DOHH2 (cell line): ENCODE results near the gene MTM1.

Source experiments
- H3F3A ChIP-seq: fragments of 200-600 bp; sonication (generic), shearing (Covaris generic); 2 replicates; pipeline ENCODE4 v1.6.0; 2016; ENCODE audit warnings: antibody characterized with exemption, mild to moderate bottlenecking; ENCODE audit not compliant: control insufficient read depth, insufficient read depth
- H3K27ac ChIP-seq: fragments of 200-600 bp; sonication (generic); 2 replicates; pipeline ENCODE4 v1.5.1; 2014; ENCODE audit warnings: low read depth, mild to moderate bottlenecking, low read length, moderate library complexity
- H3K27me3 ChIP-seq: fragments of 200-600 bp; sonication (generic); 2 replicates; pipeline ENCODE4 v1.6.1; 2014; ENCODE audit warnings: mild to moderate bottlenecking, low read length, mixed read lengths; ENCODE audit not compliant: control insufficient read depth
- H3K36me3 ChIP-seq: fragments of 200-600 bp; sonication (generic); 2 replicates; pipeline ENCODE4 v1.6.1; 2014; ENCODE audit warnings: mild to moderate bottlenecking, low read length, moderate library complexity, mixed read lengths; ENCODE audit not compliant: control insufficient read depth
- H3K4me1 ChIP-seq: fragments of 200-600 bp; sonication (generic); 2 replicates; pipeline ENCODE4 v1.6.1; 2014; ENCODE audit warnings: mild to moderate bottlenecking, low read length, mixed read lengths; ENCODE audit not compliant: control insufficient read depth
- H3K4me2 ChIP-seq: fragments of 200-600 bp; sonication (generic); 2 replicates; pipeline ENCODE4 v1.6.0; 2014; ENCODE audit warnings: mild to moderate bottlenecking, low read length, moderate library complexity
- H3K4me3 ChIP-seq: fragments of 200-600 bp; sonication (generic); 2 replicates; pipeline ENCODE4 v1.5.1; 2014; ENCODE audit warnings: mild to moderate bottlenecking, low read length, mixed read lengths
- H3K79me2 ChIP-seq: fragments of 200-600 bp; sonication (generic); 2 replicates; pipeline ENCODE4 v1.6.1; 2014; ENCODE audit warnings: mild to moderate bottlenecking, low read length, mixed read lengths; ENCODE audit not compliant: control insufficient read depth
- H3K9me2 ChIP-seq: fragments of 200-600 bp; sonication (generic); replicated peaks from 2 replicates; pipeline ENCODE4 v1.6.1; 2014; ENCODE audit warnings: mild to moderate bottlenecking, low read length, mixed read lengths; ENCODE audit not compliant: control insufficient read depth
- H3K9me3 ChIP-seq: fragments of 200-600 bp; sonication (generic); 2 replicates; pipeline ENCODE4 v1.6.1; 2014; ENCODE audit warnings: antibody characterized with exemption, low read length, mixed read lengths; ENCODE audit not compliant: control insufficient read depth, insufficient read depth
- H4K20me1 ChIP-seq: fragments of 200-600 bp; sonication (generic); 2 replicates; pipeline ENCODE4 v1.6.0; 2014; ENCODE audit warnings: low read depth, mild to moderate bottlenecking, antibody characterized with exemption, low read length, moderate library complexity; ENCODE audit not compliant: control insufficient read depth, insufficient read depth
- CTCF ChIP-seq: fragments of 200-600 bp; sonication (generic); IDR thresholded peaks from one replicate; pipeline ENCODE4 v1.5.1; 2014; ENCODE audit warnings: antibody characterized with exemption, mild to moderate bottlenecking, low read depth, low read length; ENCODE audit not compliant: poor library complexity, severe bottlenecking
- EZH2phosphoT487 ChIP-seq: fragments of 200-600 bp; sonication (generic); IDR thresholded peaks from 2 replicates; pipeline ENCODE4 v1.6.1; 2017; ENCODE audit warnings: borderline replicate concordance, mild to moderate bottlenecking, antibody characterized with exemption, low read length, moderate library complexity, mixed read lengths

MTM1 gene

GRCh38 chrX:150605603-150606002 is 37.2 kb downstream of the MTM1 start:
- Histone ChIP-seq H3F3A (no peaks in the 10 kb centered on the region), H3K4me3 (no peak overlapping the region), H3K9me2 (no peaks in the 10 kb centered on the region), H3K9me3 (no peaks in the 10 kb centered on the region), H3K27ac (no peak overlapping the region), H3K36me3 (no peaks in the 10 kb centered on the region), H3K27me3 (no peaks in the 10 kb centered on the region), H3K79me2 (no peaks in the 10 kb centered on the region), H3K4me2 (no peak overlapping the region), H4K20me1 (no peaks in the 10 kb centered on the region), H3K4me1 (no peaks in the 10 kb centered on the region)
- no peak for TF ChIP-seq EZH2phosphoT487
- TF ChIP-seq CTCF = no peak

GRCh38 chrX:150607201-150607600 is 38.8 kb downstream of the MTM1 start:
- H3K4me3 ChIP-seq = no peak overlapping the region
- no peaks in the 10 kb centered on the region for H3K4me1 ChIP-seq
- no peak overlapping the region for H3K4me2 ChIP-seq
- no peaks in the 10 kb centered on the region for H3K9me3 ChIP-seq
- TF ChIP-seq CTCF = no peak
- no peak for TF ChIP-seq EZH2phosphoT487
- no peaks in the 10 kb centered on the region for H3K27me3 ChIP-seq
- no peaks in the 10 kb centered on the region for H3F3A ChIP-seq
- H3K36me3 ChIP-seq = no peaks in the 10 kb centered on the region
- no peaks in the 10 kb centered on the region for H3K79me2 ChIP-seq
- no peaks in the 10 kb centered on the region for H3K9me2 ChIP-seq
- no peak overlapping the region for H3K27ac ChIP-seq
- no peaks in the 10 kb centered on the region for H4K20me1 ChIP-seq

- Histone ChIP-seq H3K4me3 (no peak overlapping the region), H3K9me2 (no peaks in the 10 kb centered on the region), H3K9me3 (no peaks in the 10 kb centered on the region), H3K4me2 (no peak overlapping the region), H3K4me1 (no peaks in the 10 kb centered on the region), H3F3A (no peaks in the 10 kb centered on the region), H3K79me2 (no peaks in the 10 kb centered on the region), H4K20me1 (no peaks in the 10 kb centered on the region), H3K27me3 (no peaks in the 10 kb centered on the region), H3K27ac (no peak overlapping the region), H3K36me3 (no peaks in the 10 kb centered on the region)
- TF ChIP-seq CTCF (no peak), EZH2phosphoT487 (no peak)
These were observed 41.6 kb downstream of the MTM1 start for GRCh38 chrX:150610043-150610442.

GRCh38 chrX:150610446-150610845 is 42.0 kb downstream of the MTM1 start:
- no peaks in the 10 kb centered on the region for H3K36me3 ChIP-seq
- H3K27ac ChIP-seq = no peak overlapping the region
- H3K9me2 ChIP-seq = no peaks in the 10 kb centered on the region
- no peaks in the 10 kb centered on the region for H3K4me1 ChIP-seq
- no peaks in the 10 kb centered on the region for H3K79me2 ChIP-seq
- no peaks in the 10 kb centered on the region for H3F3A ChIP-seq
- H3K4me2 ChIP-seq = no peak overlapping the region
- H3K9me3 ChIP-seq = no peaks in the 10 kb centered on the region
- TF ChIP-seq CTCF = no peak
- TF ChIP-seq EZH2phosphoT487 = no peak
- H3K4me3 ChIP-seq = no peak overlapping the region
- no peaks in the 10 kb centered on the region for H4K20me1 ChIP-seq
- H3K27me3 ChIP-seq = no peaks in the 10 kb centered on the region
